Neural progenitor cell (in vitro differentiated cells): ENCODE measurements around the gene NDOR1.

Experiments used
- CTCF ChIP-seq: fragments of 200-600 bp; sonication (generic); IDR thresholded peaks from 2 replicates; pipeline ENCODE4 v1.5.1; 2017; ENCODE audit warnings: antibody characterized with exemption, mild to moderate bottlenecking
- EZH2 ChIP-seq: fragments of 200-600 bp; sonication (generic); IDR thresholded peaks from 2 replicates; pipeline ENCODE4 v1.6.1; 2017; ENCODE audit warnings: antibody characterized with exemption, mild to moderate bottlenecking, moderate library complexity
- EZH2phosphoT487 ChIP-seq: fragments of 200-600 bp; sonication (generic); IDR thresholded peaks from 2 replicates; pipeline ENCODE4 v1.6.1; 2017; ENCODE audit warnings: antibody characterized with exemption

GRCh38 chr9:137228968-137229896 lies 23.7 kb downstream of the NDOR1 start:
- TF ChIP-seq CTCF (no peak), EZH2 (no peak), EZH2phosphoT487 (no peak)
